ENCODE measurements around the gene UBE2C. TPM values are rescaled to one million over a fixed set of nuclear protein-coding genes. Genes with fewer than 3 reads are reported as not detected.
"Not testable (repeated sequence)": the region's sequence is repeated elsewhere in the genome, so short reads cannot be mapped to it uniquely, and the experiment has no call there.

UBE2C gene
- under 1 TPM in 1 of 4 donors, not detected in 3; 0.84 TPM for total RNA-seq

- TF ChIP-seq POLR2A (IDR thresholded peaks at IDR 0.05) (peak in 1 of 2 donors; percentile 22), CTCF (IDR thresholded peaks at IDR 0.05 in 4 of 5, conservative IDR thresholded peaks at IDR 0.05 in 1 of 5) (no peak)
- Histone ChIP-seq H3K27me3 (no peaks in the 10 kb centered on the region), H3K27ac (peak within 1 kb of the TSS; percentile 60 to 81 (median 72)), H3K4me1 (peaks cover 5 to 14% of the 10 kb centered on the region in 2 donors), H3K4me3 (peak within 1 kb of the TSS; percentile 53 to 70 (median 58)), H3K9me3 (no peaks in the 10 kb centered on the region), H3K36me3 (peaks cover 0 to 43% of the 10 kb centered on the region in 2 donors)
- intact Hi-C loops (cut with DNase I; ENCODE audit: low total_unique reads), result no loop called here
- in situ Hi-C loops (cut with MboI; ENCODE audit: low sequenced_read_pairs in 4 of 4), result loop anchor here in 3 of 4 donors (25.0 kb wide), 2 partner anchors 150 to 275 kb away; partner anchors contain the start of genes NCOA5 (in 3 of the 3) and ZNF335 (in 1 of the 3)
- ATAC-seq (peak; percentile 97 to 100), DNase-seq (peak; percentile 98 to 99)
Measured at GRCh38 chr20:45812157-45813005, at the start of gene UBE2C. TSS of gene UBE2C (plus strand) at chr20:45812644. CDS start at chr20:45812696, 52 bp downstream.

GRCh38 chr20:45764618-45765282, 47.7 kb upstream of the UBE2C start:
- H3K36me3 ChIP-seq; H3K27ac ChIP-seq; H3K4me3 ChIP-seq; H3K4me1 ChIP-seq; DNase-seq; ATAC-seq; intact Hi-C loops (cut with DNase I; ENCODE audit: low total_unique reads); H3K9me3 ChIP-seq; H3K27me3 ChIP-seq: not testable (repeated sequence)
- in situ Hi-C loops (cut with MboI; ENCODE audit: low sequenced_read_pairs in 4 of 4), result loop anchor here in 3 of 4 donors (5.0 to 25.0 kb wide), 4 partner anchors 227 to 752 kb away; partner anchors contain the start of genes EPPIN (in 1 of the 3) and WFDC6 (in 1 of the 3)

- in situ Hi-C loops (cut with MboI; ENCODE audit: low sequenced_read_pairs in 4 of 4), result loop anchor here in 3 of 4 donors (5.0 to 25.0 kb wide), 4 partner anchors 228 to 753 kb away; partner anchors contain the start of genes EPPIN (in 1 of the 3) and WFDC6 (in 1 of the 3)
- no peak for ATAC-seq
- intact Hi-C loops (cut with DNase I; ENCODE audit: low total_unique reads), result no loop called here
- Histone ChIP-seq H3K9me3 (no peaks in the 10 kb centered on the region), H3K4me3 (no peak overlapping the region), H3K27me3 (no peaks in the 10 kb centered on the region), H3K36me3 (no peaks in the 10 kb centered on the region), H3K4me1 (no peaks in the 10 kb centered on the region), H3K27ac (no peak overlapping the region)
- DNase-seq, result no peak
- TF ChIP-seq POLR2A (IDR thresholded peaks at IDR 0.05) (no peak), CTCF (IDR thresholded peaks at IDR 0.05 in 4 of 5, conservative IDR thresholded peaks at IDR 0.05 in 1 of 5) (no peak)
Measured at GRCh38 chr20:45765307-45765875, 47.1 kb upstream of the UBE2C start.

GRCh38 chr20:45765980-45766379, 46.5 kb upstream of the UBE2C start:
- TF ChIP-seq CTCF (IDR thresholded peaks at IDR 0.05 in 4 of 5, conservative IDR thresholded peaks at IDR 0.05 in 1 of 5) (no peak), POLR2A (IDR thresholded peaks at IDR 0.05) (no peak)
- no peak for ATAC-seq
- Histone ChIP-seq H3K27ac (no peak overlapping the region), H3K4me1 (peaks cover 0 to under 1% of the 10 kb centered on the region in 2 donors), H3K36me3 (no peaks in the 10 kb centered on the region), H3K4me3 (no peak overlapping the region), H3K9me3 (no peaks in the 10 kb centered on the region), H3K27me3 (no peaks in the 10 kb centered on the region)
- DNase-seq, result no peak
- intact Hi-C loops (cut with DNase I; ENCODE audit: low total_unique reads) (no loop called here), in situ Hi-C loops (cut with MboI; ENCODE audit: low sequenced_read_pairs in 4 of 4) (loop anchor here in 3 of 4 donors (5.0 to 25.0 kb wide), 4 partner anchors 229 to 754 kb away; partner anchors contain the start of genes EPPIN (in 1 of the 3) and WFDC6 (in 1 of the 3))
